ENCODE measurements around the gene FAM131C. TPM values are rescaled to one million over a fixed set of nuclear protein-coding genes. Genes with fewer than 3 reads are reported as not detected.

FAM131C gene
- total RNA-seq, 1 experiment from 2014 or later: 3.4 TPM

GRCh38 chr1:16116002-16116401 lies 42.6 kb upstream of the FAM131C start:
- no TSS peak for BruUV-seq (replicated peaks)
- Histone ChIP-seq H3K27ac (ENCODE audit: low read length) (no peak overlapping the region), H3K27me3 (ENCODE audit: control insufficient read depth, insufficient read depth, low read length) (no peaks in the 10 kb centered on the region), H3K9me3 (ENCODE audit: control insufficient read depth, insufficient read depth, low read depth, low read length) (no peaks in the 10 kb centered on the region), H3K36me3 (ENCODE audit: control insufficient read depth, insufficient read depth, low read length) (no peaks in the 10 kb centered on the region), H3K4me1 (ENCODE audit: control insufficient read depth, insufficient read depth, low read length) (peaks cover 36% of the 10 kb centered on the region), H3K4me3 (ENCODE audit: low read depth in 2 of 2, low read length in 2 of 2) (no peak overlapping the region)
- POLR2A ChIA-PET: no interaction called here
- CTCF ChIA-PET: interaction anchor here (0.7 kb wide), 1 partner anchor 9 kb away, joined by 5 read pairs; no protein-coding TSS in a partner anchor
- TF ChIP-seq SIN3A (IDR thresholded peaks at IDR 0.05; ENCODE audit: borderline replicate concordance, insufficient read depth, low read depth, low read length) (no peak), TCF7L2 (IDR thresholded peaks at IDR 0.05; ENCODE audit: low read depth, low read length) (no peak), REST (IDR thresholded peaks at IDR 0.05; ENCODE audit: insufficient read depth in 1 of 2, low read depth in 2 of 2, low read length in 1 of 2) (no peak), POLR2AphosphoS5 (IDR thresholded peaks at IDR 0.05; ENCODE audit: low read depth, low read length) (no peak), CTCF (IDR thresholded peaks at IDR 0.05) (no peak)
- ATAC-seq (no peak), DNase-seq (ENCODE audit: low read depth, low spot score) (no peak)
- intact Hi-C loops (cut with micrococcal nuclease; ENCODE audit: unreplicated experiment) (no loop called here), in situ Hi-C loops (cut with HindIII; ENCODE audit: low pct_unique_long_range_greater_than_20kb, low sequenced_read_pairs) (no loop called here)

GRCh38 chr1:16115468-16115983 lies 42.1 kb upstream of the FAM131C start:
- no peak for DNase-seq (ENCODE audit: low read depth, low spot score)
- POLR2A ChIA-PET: no interaction called here
- in situ Hi-C loops (cut with HindIII; ENCODE audit: low pct_unique_long_range_greater_than_20kb, low sequenced_read_pairs) (no loop called here), intact Hi-C loops (cut with micrococcal nuclease; ENCODE audit: unreplicated experiment) (no loop called here)
- peaks cover 31% of the 10 kb centered on the region for H3K4me1 ChIP-seq (ENCODE audit: control insufficient read depth, insufficient read depth, low read length)
- CTCF ChIA-PET: interaction anchor here (0.6 to 0.9 kb wide), 3 partner anchors 8 to 70 kb away, joined by 3 to 5 read pairs (median 4); no protein-coding TSS in a partner anchor
- BruUV-seq (replicated peaks): no TSS peak
- no peak overlapping the region for H3K27ac ChIP-seq (ENCODE audit: low read length)
- no peaks in the 10 kb centered on the region for H3K9me3 ChIP-seq (ENCODE audit: control insufficient read depth, insufficient read depth, low read depth, low read length)
- no peak overlapping the region for H3K4me3 ChIP-seq (ENCODE audit: low read depth in 2 of 2, low read length in 2 of 2)
- TF ChIP-seq TCF7L2 (IDR thresholded peaks at IDR 0.05; ENCODE audit: low read depth, low read length) (no peak), POLR2AphosphoS5 (IDR thresholded peaks at IDR 0.05; ENCODE audit: low read depth, low read length) (no peak), SIN3A (IDR thresholded peaks at IDR 0.05; ENCODE audit: borderline replicate concordance, insufficient read depth, low read depth, low read length) (no peak), CTCF (IDR thresholded peaks at IDR 0.05) (no peak), REST (IDR thresholded peaks at IDR 0.05; ENCODE audit: insufficient read depth in 1 of 2, low read depth in 2 of 2, low read length in 1 of 2) (no peak)
- no peaks in the 10 kb centered on the region for H3K36me3 ChIP-seq (ENCODE audit: control insufficient read depth, insufficient read depth, low read length)
- H3K27me3 ChIP-seq (ENCODE audit: control insufficient read depth, insufficient read depth, low read length): no peaks in the 10 kb centered on the region
- no peak for ATAC-seq

Measured in Panc1 (cell line).